ENCODE measurements around the gene OR2B2. TPM values are rescaled to one million over a fixed set of nuclear protein-coding genes. Genes with fewer than 3 reads are reported as not detected.
A peak's percentile ranks its signal among the peaks of the same experiment; 100 is the strongest.

OR2B2 gene
- polyA plus RNA-seq, 1 donor from 2014 or later = not detected

DNA sequence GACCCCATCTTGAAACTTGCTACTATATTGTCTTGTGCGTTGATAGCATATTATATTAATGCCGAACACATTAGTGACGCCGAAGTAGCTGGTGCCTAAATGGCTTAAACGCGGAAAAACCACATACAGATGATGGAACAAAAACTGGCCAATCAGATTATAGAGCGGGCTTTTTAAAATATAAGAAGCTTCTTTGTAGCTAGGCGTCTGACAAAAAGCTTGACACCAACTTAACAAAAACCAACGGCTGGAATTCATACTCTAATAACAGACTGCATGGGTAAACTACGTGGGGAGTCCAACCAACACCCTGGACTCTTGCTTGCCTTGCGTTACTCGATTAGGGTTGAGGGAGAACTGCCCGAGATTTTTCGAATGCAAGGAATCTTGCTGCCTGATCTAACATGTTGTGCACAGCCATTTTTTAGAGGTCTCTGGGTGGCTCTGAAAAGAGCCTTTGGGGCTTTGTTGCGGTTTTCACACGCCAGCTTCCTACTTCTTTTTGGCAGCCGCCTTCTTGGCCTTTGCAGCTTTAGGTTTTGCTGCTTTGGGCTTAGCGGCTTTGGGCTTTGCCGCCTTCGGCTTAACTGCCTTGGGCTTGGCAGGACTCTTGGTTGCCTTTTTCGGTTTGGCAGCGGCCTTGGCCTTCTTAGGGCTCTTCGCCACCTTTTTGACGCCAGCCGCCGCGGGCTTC is 45.7 kb downstream of the OR2B2 start:
- TF ChIP-seq EP300 (conservative IDR thresholded peaks at IDR 0.05; ENCODE audit: poor library complexity, severe bottlenecking) (no peak), MXI1 (conservative IDR thresholded peaks at IDR 0.05; ENCODE audit: poor library complexity, severe bottlenecking) (peak; percentile 81)
- Histone ChIP-seq H3K27me3 (ENCODE audit: insufficient read depth, low read depth, low read length) (peaks cover 23% of the 10 kb centered on the region), H3K9me3 (ENCODE audit: low read length) (no peaks in the 10 kb centered on the region), H3K9ac (ENCODE audit: low read length) (peak overlapping the region; percentile 57), H3F3A (ENCODE audit: insufficient read depth, low read length, poor library complexity, severe bottlenecking) (peaks cover 10% of the 10 kb centered on the region), H2AFZ (ENCODE audit: low read depth, low read length) (peak overlapping the region; percentile 31), H3K36me3 (ENCODE audit: insufficient read depth, low read length) (no peaks in the 10 kb centered on the region), H3K4me2 (ENCODE audit: low read length) (peak overlapping the region; percentile 97), H3K4me3 (ENCODE audit: low read length) (peak overlapping the region; percentile 81), H3K27ac (ENCODE audit: low read length) (no peak overlapping the region), H3K79me2 (replicated peaks; ENCODE audit: insufficient read depth, low read length) (no peaks in the 10 kb centered on the region), H4K20me1 (ENCODE audit: insufficient read depth) (no peaks in the 10 kb centered on the region), H3K9me2 (ENCODE audit: insufficient read depth, low read length) (no peaks in the 10 kb centered on the region)

DNA sequence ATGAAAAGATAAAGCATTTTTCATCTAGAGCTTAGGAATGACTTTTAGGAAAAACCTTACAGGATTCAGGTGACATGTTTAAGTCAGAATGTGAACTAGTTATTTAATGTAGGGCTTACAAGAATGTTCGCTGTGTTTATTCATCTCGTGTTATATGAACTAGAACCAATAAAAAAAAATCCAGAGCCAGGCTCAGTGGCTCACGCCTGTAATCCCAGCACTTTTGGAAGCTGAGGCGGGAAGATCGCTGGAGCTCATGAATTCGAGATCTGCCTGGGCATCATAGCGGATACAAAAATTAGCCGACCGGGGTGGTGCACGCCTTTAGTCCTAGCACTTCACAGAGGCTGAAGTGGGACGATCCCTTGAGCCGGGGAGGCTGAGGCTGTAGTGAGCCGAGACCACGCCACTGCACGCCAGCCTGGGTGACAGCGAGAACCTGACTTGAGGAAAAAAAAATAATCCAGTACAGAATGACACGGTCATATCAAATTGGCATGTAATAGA is 46.3 kb downstream of the OR2B2 start:
- Histone ChIP-seq H3K27ac (ENCODE audit: low read length) (no peak overlapping the region), H3K36me3 (ENCODE audit: insufficient read depth, low read length) (no peaks in the 10 kb centered on the region), H3K9me2 (ENCODE audit: insufficient read depth, low read length) (no peaks in the 10 kb centered on the region), H2AFZ (ENCODE audit: low read depth, low read length) (peak overlapping the region; percentile 31), H3K4me2 (ENCODE audit: low read length) (peak overlapping the region; percentile 97), H3K9ac (ENCODE audit: low read length) (peak overlapping the region; percentile 57), H3K4me3 (ENCODE audit: low read length) (peak overlapping the region; percentile 81), H3K79me2 (replicated peaks; ENCODE audit: insufficient read depth, low read length) (no peaks in the 10 kb centered on the region), H3K27me3 (ENCODE audit: insufficient read depth, low read depth, low read length) (peaks cover 23% of the 10 kb centered on the region), H3F3A (ENCODE audit: insufficient read depth, low read length, poor library complexity, severe bottlenecking) (peaks cover 10% of the 10 kb centered on the region), H4K20me1 (ENCODE audit: insufficient read depth) (no peaks in the 10 kb centered on the region), H3K9me3 (ENCODE audit: low read length) (no peaks in the 10 kb centered on the region)
- TF ChIP-seq TAF1 (IDR thresholded peaks at IDR 0.05; ENCODE audit: low read depth) (no peak), RAD21 (conservative IDR thresholded peaks at IDR 0.05) (no peak), POLR2AphosphoS5 (IDR thresholded peaks at IDR 0.05) (no peak), MXI1 (conservative IDR thresholded peaks at IDR 0.05; ENCODE audit: poor library complexity, severe bottlenecking) (no peak), EZH2 (IDR thresholded peaks at IDR 0.05; ENCODE audit: borderline replicate concordance, insufficient read depth, low read length, poor library complexity, severe bottlenecking) (no peak), SMC3 (conservative IDR thresholded peaks at IDR 0.05; ENCODE audit: poor library complexity) (no peak), EP300 (conservative IDR thresholded peaks at IDR 0.05; ENCODE audit: poor library complexity, severe bottlenecking) (no peak)
- TF ChIP-seq, protein P1, sequence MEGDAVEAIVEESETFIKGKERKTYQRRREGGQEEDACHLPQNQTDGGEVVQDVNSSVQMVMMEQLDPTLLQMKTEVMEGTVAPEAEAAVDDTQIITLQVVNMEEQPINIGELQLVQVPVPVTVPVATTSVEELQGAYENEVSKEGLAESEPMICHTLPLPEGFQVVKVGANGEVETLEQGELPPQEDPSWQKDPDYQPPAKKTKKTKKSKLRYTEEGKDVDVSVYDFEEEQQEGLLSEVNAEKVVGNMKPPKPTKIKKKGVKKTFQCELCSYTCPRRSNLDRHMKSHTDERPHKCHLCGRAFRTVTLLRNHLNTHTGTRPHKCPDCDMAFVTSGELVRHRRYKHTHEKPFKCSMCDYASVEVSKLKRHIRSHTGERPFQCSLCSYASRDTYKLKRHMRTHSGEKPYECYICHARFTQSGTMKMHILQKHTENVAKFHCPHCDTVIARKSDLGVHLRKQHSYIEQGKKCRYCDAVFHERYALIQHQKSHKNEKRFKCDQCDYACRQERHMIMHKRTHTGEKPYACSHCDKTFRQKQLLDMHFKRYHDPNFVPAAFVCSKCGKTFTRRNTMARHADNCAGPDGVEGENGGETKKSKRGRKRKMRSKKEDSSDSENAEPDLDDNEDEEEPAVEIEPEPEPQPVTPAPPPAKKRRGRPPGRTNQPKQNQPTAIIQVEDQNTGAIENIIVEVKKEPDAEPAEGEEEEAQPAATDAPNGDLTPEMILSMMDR (IDR thresholded peaks at IDR 0.05; ENCODE audit: poor library complexity, severe bottlenecking) = no peak
- TF ChIP-seq, protein P2, sequence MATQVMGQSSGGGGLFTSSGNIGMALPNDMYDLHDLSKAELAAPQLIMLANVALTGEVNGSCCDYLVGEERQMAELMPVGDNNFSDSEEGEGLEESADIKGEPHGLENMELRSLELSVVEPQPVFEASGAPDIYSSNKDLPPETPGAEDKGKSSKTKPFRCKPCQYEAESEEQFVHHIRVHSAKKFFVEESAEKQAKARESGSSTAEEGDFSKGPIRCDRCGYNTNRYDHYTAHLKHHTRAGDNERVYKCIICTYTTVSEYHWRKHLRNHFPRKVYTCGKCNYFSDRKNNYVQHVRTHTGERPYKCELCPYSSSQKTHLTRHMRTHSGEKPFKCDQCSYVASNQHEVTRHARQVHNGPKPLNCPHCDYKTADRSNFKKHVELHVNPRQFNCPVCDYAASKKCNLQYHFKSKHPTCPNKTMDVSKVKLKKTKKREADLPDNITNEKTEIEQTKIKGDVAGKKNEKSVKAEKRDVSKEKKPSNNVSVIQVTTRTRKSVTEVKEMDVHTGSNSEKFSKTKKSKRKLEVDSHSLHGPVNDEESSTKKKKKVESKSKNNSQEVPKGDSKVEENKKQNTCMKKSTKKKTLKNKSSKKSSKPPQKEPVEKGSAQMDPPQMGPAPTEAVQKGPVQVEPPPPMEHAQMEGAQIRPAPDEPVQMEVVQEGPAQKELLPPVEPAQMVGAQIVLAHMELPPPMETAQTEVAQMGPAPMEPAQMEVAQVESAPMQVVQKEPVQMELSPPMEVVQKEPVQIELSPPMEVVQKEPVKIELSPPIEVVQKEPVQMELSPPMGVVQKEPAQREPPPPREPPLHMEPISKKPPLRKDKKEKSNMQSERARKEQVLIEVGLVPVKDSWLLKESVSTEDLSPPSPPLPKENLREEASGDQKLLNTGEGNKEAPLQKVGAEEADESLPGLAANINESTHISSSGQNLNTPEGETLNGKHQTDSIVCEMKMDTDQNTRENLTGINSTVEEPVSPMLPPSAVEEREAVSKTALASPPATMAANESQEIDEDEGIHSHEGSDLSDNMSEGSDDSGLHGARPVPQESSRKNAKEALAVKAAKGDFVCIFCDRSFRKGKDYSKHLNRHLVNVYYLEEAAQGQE (IDR thresholded peaks at IDR 0.05; ENCODE audit: borderline replicate concordance) = no peak

Measured in neural cell (in vitro differentiated cells).